Gastrocnemius medialis (tissue), 4 donors: ENCODE data around the gene CXorf49. TPM values are rescaled to one million over a fixed set of nuclear protein-coding genes. Genes with fewer than 3 reads are reported as not detected.

Source experiments
- ATAC-seq, 2 donors: fragments of 150-250 bp; one replicate each; pipeline ENCODE4 v1.9.1; 2016
- DNase-seq, 2 donors: peaks; one replicate each; pipeline ENCODE4 v3.0.0-alpha.2; 2019
- H3K27ac ChIP-seq, 4 donors: fragments of 200-600 bp; sonication (generic); 1 replicate in 1 of 4; 2 replicates in 3 of 4; pipeline ENCODE4 v1.5.1; 2016 to 2018; ENCODE audit warnings: mild to moderate bottlenecking in 2 of 4, moderate library complexity in 1 of 4
- H3K27me3 ChIP-seq, 3 donors: fragments of 200-600 bp; sonication (generic) in 2 of 3; 1 replicate in 1 of 3; 2 replicates in 2 of 3; pipeline versions ENCODE4 v1.5.1 to v1.6.0; 2016 to 2019; ENCODE audit warnings: mild to moderate bottlenecking in 1 of 3, moderate library complexity in 1 of 3
- H3K36me3 ChIP-seq, 2 donors: fragments of 200-600 bp; sonication (generic) in 1 of 2; one replicate each; pipeline ENCODE4 v1.5.1; 2017 to 2018
- H3K4me1 ChIP-seq, 2 donors: fragments of 200-600 bp; sonication (generic) in 1 of 2; one replicate each; pipeline ENCODE4 v1.5.1; 2016 to 2017; ENCODE audit warnings: mild to moderate bottlenecking in 2 of 2
- H3K4me3 ChIP-seq, 4 donors: fragments of 200-600 bp; sonication (generic) in 3 of 4; 1 replicate in 1 of 4; 2 replicates in 3 of 4; pipeline ENCODE4 v1.5.1; 2016 to 2019; ENCODE audit warnings: mild to moderate bottlenecking in 2 of 4
- H3K9me3 ChIP-seq, 3 donors: fragments of 200-600 bp; sonication (generic) in 2 of 3; 1 replicate in 1 of 3; 2 replicates in 2 of 3; pipeline ENCODE4 v1.5.1; 2016 to 2019
- CTCF ChIP-seq, 5 experiments: fragments of 450-650 bp in 3 of 5; fragments of 200-600 bp in 2 of 5; sonication (generic) in 2 of 5; IDR thresholded peaks in 4 of 5; conservative IDR thresholded peaks in 1 of 5; 1 replicate in 4 of 5; 2 replicates in 1 of 5; pipeline ENCODE4 v1.5.1; 2016 to 2019; ENCODE audit warnings: antibody characterized with exemption in 5 of 5, mild to moderate bottlenecking in 3 of 5, moderate library complexity in 3 of 5
- POLR2A ChIP-seq, 2 donors: fragments of 450-650 bp; IDR thresholded peaks; one replicate each; pipeline ENCODE4 v1.6.1; 2017; ENCODE audit warnings: antibody characterized with exemption in 2 of 2, mild to moderate bottlenecking in 2 of 2, moderate library complexity in 2 of 2
- in situ Hi-C, 4 donors: fragments of 200-750 bp; cut with MboI; loops; one replicate each; pipeline versions ENCODE4 v1.15.0 to v1.8.0; 2017; ENCODE audit warnings: low sequenced_read_pairs in 4 of 4
- intact Hi-C: fragments of 100-400 bp; cut with DNase I; formaldehyde crosslinking; loops from one replicate; pipeline ENCODE4 v1.15.1; 2023; ENCODE audit warnings: low total_unique reads
- total RNA-seq, 4 donors: library from RNA; depleted of rRNA; stranded (reverse); fragments of >200 nt; gene quantifications; one replicate each; pipeline versions ENCODE4 v1.1.0 to v1.2.3, GENCODE V29; 2016

CXorf49 gene
- total RNA-seq, 4 donors from 2014 or later: not detected

DNA sequence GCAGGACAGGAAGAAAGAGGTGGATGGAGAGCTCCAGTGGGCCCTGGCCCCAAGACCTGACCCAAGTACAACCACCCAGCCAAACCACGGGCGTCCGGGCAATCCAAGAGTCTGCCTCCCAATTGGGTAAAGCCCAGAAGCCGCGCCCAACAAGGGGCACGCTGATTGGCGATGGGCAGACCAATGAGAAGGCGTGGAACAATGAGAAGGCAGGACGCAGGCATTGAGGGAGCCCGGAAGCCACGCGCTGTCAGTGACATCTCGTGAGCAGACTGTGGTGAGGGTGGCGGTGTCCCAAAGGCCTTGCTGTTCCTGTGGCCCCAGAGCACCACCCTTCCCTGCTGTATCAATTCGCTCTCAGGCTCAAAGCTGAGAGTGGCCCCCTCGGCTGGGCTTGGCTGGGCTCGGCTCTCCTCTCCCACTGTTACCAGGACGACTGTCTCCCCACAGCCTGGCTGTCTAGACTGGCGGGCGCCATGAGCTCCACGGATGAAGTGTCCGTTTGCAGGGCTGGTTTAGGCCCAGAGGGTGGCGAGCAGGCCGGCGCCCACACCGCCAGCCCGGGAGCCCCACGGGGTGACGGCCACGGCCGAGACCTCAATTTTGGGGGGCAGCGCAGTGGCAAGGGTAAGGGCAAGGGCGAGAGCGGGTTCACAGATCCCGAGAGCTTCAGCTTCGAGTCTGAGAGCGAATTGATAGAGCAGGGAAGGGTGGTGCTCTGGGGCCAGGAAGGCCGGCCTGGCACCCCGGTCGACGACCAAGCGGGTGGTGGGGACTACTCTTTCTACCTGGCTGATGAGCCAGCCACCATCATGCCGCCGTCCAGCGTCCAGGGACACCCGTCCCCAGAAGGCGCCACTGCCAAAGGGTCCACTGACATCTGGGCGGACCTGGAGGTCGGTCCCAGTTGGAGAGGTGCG is 50.5 kb downstream of the CXorf49 start, which contains the start of gene LOC101059915:
Gene LOC101059915, plus strand, starts transcription at position 219 of the 920 bp plus-strand sequence.
- ATAC-seq (no peak), DNase-seq (no peak)
- no peaks in the 10 kb centered on the region for H3K9me3 ChIP-seq
- no peaks in the 10 kb centered on the region for H3K27me3 ChIP-seq
- no peak within 1 kb of the TSS for H3K27ac ChIP-seq
- TF ChIP-seq POLR2A (IDR thresholded peaks at IDR 0.05): no peak
- TF ChIP-seq CTCF (IDR thresholded peaks at IDR 0.05 in 4 of 5, conservative IDR thresholded peaks at IDR 0.05 in 1 of 5): no peak
- H3K36me3 ChIP-seq: no peaks in the 10 kb centered on the region
- no peaks in the 10 kb centered on the region for H3K4me1 ChIP-seq
- intact Hi-C loops: no loop called here
- in situ Hi-C loops: no loop called here
- no peak within 1 kb of the TSS for H3K4me3 ChIP-seq

DNA sequence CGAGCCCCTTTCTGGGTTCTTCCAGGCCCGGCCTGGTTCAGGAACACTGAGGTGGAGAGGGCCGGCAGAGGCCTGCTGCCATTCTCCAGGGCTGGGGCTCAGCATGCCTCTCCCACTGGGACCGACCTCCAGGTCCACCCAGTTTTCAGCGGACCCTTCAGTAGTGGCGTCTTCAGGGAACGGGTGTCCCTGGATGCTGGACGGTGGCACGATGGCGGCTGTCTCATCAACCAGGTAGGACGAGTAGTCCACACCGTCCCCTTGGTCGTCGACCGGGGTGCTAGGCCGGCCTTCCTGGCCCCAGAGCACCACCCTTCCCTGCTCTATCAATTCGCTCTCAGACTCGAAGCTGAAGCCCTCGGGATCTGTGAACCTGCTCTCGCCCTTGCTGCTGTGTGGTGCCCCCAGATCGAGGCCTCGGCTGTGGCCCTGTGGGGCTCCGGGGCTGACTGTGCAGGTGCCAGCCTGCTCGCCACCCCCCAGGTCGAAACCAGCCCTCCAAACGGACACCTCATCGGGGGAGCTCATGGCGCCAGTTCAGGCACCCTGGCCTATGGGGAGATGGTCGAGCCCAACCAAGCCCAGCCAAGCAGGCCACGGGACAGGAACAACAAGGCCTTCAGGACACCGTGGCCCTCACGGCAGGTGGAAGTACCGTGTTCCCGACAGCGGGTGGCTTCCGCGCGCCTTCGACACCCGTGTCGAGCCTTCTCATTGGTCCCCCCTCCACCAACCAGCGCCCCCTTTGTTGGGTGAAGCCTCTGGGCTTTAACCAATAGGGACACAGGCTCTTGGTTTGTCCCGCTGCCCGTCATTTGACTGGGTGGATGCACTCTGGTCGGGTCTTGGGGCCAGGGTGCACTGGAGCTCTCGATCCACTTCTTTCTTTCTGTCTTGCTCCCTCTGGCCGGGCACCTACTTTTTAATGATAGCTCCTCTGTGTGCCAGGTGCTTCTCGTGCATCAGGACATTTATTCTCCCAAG is 51.6 kb downstream of the CXorf49 start:
- no peak for DNase-seq
- in situ Hi-C loops: no loop called here

DNA sequence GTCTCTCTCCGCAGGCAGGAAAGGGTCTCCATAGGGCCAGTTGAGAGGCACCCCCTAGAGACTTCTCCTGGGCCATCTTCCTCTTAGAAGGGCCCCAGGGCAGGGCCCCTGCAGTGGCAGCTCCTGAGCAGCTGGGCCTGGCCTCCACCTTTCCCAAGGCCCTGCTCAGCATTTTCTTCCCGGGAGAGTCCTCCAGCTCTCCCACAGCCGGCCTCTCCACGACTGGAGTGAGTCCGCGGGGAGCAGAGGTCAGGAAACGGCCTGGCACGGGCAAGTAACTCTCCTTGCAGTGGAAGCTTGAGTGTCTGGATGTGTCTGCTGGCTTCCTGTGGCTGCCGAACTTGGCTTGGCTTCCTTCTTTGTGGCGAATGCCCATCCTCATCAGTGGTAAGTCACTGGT is 52.3 kb downstream of the CXorf49 start:
- Histone ChIP-seq H3K27me3 (no peaks in the 10 kb centered on the region), H3K36me3 (no peaks in the 10 kb centered on the region), H3K9me3 (no peaks in the 10 kb centered on the region), H3K4me3 (no peak overlapping the region), H3K27ac (no peak overlapping the region), H3K4me1 (no peaks in the 10 kb centered on the region)
- in situ Hi-C loops: no loop called here
- ATAC-seq (no peak), DNase-seq (no peak)
- TF ChIP-seq CTCF (IDR thresholded peaks at IDR 0.05 in 4 of 5, conservative IDR thresholded peaks at IDR 0.05 in 1 of 5) (no peak), POLR2A (IDR thresholded peaks at IDR 0.05) (no peak)
- intact Hi-C loops: no loop called here

More for the DNA sequence above, 51.6 kb downstream of the CXorf49 start:
- Histone ChIP-seq H3K27ac (no peak overlapping the region), H3K27me3 (no peaks in the 10 kb centered on the region), H3K4me1 (no peaks in the 10 kb centered on the region), H3K4me3 (no peak overlapping the region), H3K36me3 (no peaks in the 10 kb centered on the region), H3K9me3 (no peaks in the 10 kb centered on the region)
- ATAC-seq: no peak
- intact Hi-C loops: no loop called here
- no peak for TF ChIP-seq POLR2A (IDR thresholded peaks at IDR 0.05)
- no peak for TF ChIP-seq CTCF (IDR thresholded peaks at IDR 0.05 in 4 of 5, conservative IDR thresholded peaks at IDR 0.05 in 1 of 5)

DNA sequence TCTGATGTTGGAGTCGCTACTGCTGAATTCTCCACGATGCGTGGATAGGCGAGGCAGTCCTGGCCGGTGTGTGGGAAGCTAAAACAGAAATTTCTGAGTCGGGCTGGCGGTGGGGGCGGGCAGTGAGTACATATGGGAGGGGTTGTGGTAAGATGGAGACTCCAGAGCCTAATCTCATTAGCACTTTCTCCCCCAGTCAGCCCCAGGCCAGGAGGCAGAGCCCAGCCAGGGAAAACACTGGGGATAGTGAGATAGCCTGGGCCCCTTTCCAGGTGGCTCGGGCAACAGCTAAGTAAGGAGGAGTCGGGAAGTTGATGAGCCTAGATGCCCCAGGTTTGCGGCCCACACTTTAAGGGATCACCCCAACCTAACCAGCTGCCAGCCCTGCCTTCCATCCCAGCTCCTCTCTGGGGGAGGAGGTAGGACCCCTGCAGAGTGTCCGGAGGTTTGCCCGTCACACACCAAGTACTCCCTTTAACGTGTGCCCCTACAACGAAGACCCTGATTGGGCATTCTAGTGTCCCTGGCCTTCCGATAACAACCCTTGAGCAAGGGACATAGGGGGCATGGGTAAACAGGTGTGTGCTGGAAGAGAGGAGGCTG is 53.1 kb downstream of the CXorf49 start:
- no peak overlapping the region for H3K27ac ChIP-seq
- H3K36me3 ChIP-seq: no peaks in the 10 kb centered on the region
- H3K27me3 ChIP-seq: no peaks in the 10 kb centered on the region
- no peaks in the 10 kb centered on the region for H3K4me1 ChIP-seq
- DNase-seq (no peak), ATAC-seq (no peak)
- in situ Hi-C loops (no loop called here), intact Hi-C loops (no loop called here)
- H3K4me3 ChIP-seq: no peak overlapping the region
- no peak for TF ChIP-seq POLR2A (IDR thresholded peaks at IDR 0.05)
- no peak for TF ChIP-seq CTCF (IDR thresholded peaks at IDR 0.05 in 4 of 5, conservative IDR thresholded peaks at IDR 0.05 in 1 of 5)
- H3K9me3 ChIP-seq: no peaks in the 10 kb centered on the region

Other genes starting within 250 kb of the CXorf49 start
- gene OGT, start 185.2 kb downstream of the CXorf49 start, total RNA-seq: 100 to 1,000 TPM in 1 of 4 donors, 10 to 100 TPM in 3; 34.5 to 146 (median 62.1) TPM
- gene GCNA, start 139.8 kb downstream of the CXorf49 start, total RNA-seq: 1 to 10 TPM in 3 of 4 donors, under 1 TPM in 1; 0.95 to 5.4 (median 1.4) TPM
- not detected for gene CXCR3, start 99.8 kb downstream of the CXorf49 start, total RNA-seq
- gene CXorf49B, start 45.1 kb upstream of the CXorf49 start, total RNA-seq: not detected
- gene NHSL2, start 192.6 kb upstream of the CXorf49 start, total RNA-seq: 1 to 10 TPM; 1.5 to 2.7 (median 2.1) TPM